Stimulated activated naive CD8-positive, alpha-beta T cell treated with anti-CD3 and anti-CD28 coated beads, Interleukin-15, Interleukin-2, amounts not matched to agents 100 ng/mL and 50 ng/mL, for 24 hours (primary cell): ENCODE results near the gene ASH1L.
"Not testable (repeated sequence)": the region's sequence is repeated elsewhere in the genome, so short reads cannot be mapped to it uniquely, and the experiment has no call there.

Source experiments
- H3K27ac Mint-ChIP-seq: one replicate; pipeline ENCODE4 v1.8.0; 2021; ENCODE audit warnings: mild to moderate bottlenecking, mixed read lengths
- H3K27me3 Mint-ChIP-seq: one replicate; pipeline ENCODE4 v1.8.0; 2021; ENCODE audit warnings: mixed read lengths
- H3K36me3 Mint-ChIP-seq: one replicate; pipeline ENCODE4 v1.8.0; 2021; ENCODE audit warnings: low read depth, mixed read lengths
- H3K4me1 Mint-ChIP-seq: one replicate; pipeline ENCODE4 v1.8.0; 2021; ENCODE audit warnings: low read depth, mixed read lengths
- H3K4me3 Mint-ChIP-seq: one replicate; pipeline ENCODE4 v1.8.0; 2021; ENCODE audit warnings: mild to moderate bottlenecking, mixed read lengths
- H3K9me3 Mint-ChIP-seq: one replicate; pipeline ENCODE4 v1.8.0; 2021; ENCODE audit warnings: mixed read lengths

The ASH1L gene

DNA sequence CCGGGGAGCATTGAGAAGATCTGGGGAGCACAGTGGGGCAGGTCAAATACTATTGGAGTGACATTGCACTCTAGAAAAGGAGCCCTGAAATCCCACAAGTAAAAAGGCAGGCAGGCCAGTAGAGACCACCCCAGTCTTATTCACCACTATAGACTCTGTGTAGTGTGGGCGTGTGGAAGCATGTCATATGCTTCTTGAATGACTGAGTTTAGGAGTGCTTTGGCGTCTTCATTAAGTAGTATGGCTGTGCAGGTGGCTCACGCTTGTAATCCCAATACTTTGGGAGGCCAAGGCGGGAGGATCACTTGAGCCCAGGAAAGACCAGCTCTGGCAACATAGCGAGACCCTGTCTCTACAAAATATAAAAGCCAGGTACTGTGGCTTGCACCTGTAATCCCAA is 21.2 kb upstream of the ASH1L start:
- not testable (repeated sequence) for H3K4me3 Mint-ChIP-seq, H3K4me1 Mint-ChIP-seq, H3K27ac Mint-ChIP-seq, H3K27me3 Mint-ChIP-seq, H3K36me3 Mint-ChIP-seq, H3K9me3 Mint-ChIP-seq

DNA sequence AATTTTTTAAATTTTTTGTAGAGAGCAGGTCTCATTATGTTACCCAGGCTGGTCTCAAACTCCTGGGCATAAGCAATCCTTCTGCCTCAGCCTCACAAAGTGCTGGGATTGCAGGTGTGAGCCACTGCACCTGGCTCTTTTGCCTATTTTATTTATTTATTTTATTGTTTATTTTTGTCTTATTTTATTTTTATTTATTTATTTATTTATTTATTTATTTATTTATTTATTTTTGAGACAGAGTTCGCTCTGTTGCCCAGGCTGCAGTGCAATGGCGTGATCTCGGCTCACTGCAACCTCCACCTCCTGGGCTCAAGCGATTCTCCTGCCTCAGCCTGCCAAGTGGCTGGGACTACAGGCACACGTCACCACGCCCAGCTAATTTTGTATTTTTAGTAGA is 13.0 kb upstream of the ASH1L start:
- peaks cover 15% of the 10 kb centered on the region for H3K36me3 Mint-ChIP-seq
- not testable (repeated sequence) for H3K4me3 Mint-ChIP-seq, H3K4me1 Mint-ChIP-seq, H3K9me3 Mint-ChIP-seq, H3K27ac Mint-ChIP-seq, H3K27me3 Mint-ChIP-seq

DNA sequence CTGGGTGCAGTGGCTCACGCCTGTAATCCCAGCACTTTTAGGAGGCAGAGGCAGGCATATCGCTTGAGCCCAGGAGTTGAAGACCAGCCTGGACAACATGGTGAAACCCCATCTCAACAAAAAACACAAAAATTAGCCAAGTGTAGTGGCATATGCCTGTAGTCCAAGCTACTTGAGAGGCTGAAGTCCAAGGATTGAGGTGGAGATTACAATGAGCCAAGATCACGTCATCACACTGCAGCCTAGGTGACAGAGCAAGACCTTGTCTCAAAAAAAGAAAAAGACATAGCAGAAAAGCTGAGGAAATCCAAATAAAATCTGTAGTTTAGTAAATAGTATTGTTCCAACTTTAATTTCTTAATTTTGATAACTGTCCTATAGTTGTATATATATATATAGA is 11.5 kb upstream of the ASH1L start:
- Mint-ChIP-seq H3K27me3 (no peaks in the 10 kb centered on the region), H3K4me3 (no peak overlapping the region), H3K9me3 (no peaks in the 10 kb centered on the region), H3K27ac (no peak overlapping the region), H3K36me3 (peaks cover 28% of the 10 kb centered on the region), H3K4me1 (peaks cover 20% of the 10 kb centered on the region)

DNA sequence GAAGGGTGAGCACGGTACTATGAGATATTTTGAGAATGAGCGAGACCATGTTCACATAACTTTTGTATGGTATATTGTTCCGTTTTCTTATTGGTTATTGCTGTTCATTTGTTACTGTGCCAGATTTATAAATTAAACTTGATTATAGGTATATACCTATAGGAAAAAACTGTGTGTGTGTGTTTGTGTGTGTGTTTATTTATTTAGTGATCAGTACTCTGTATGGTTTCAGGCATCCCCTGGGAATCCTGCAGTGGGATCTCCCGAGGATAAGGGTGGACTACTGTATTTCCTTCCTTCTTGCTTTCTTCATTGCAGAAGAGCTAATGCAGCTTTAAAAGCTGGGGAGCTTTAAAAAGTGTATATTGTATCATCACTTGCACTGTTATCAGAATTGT is 8.0 kb upstream of the ASH1L start:
- H3K9me3 Mint-ChIP-seq: no peaks in the 10 kb centered on the region
- peaks cover 24% of the 10 kb centered on the region for H3K4me1 Mint-ChIP-seq
- no peak overlapping the region for H3K27ac Mint-ChIP-seq
- peaks cover 34% of the 10 kb centered on the region for H3K36me3 Mint-ChIP-seq
- H3K27me3 Mint-ChIP-seq: no peaks in the 10 kb centered on the region
- H3K4me3 Mint-ChIP-seq: no peak overlapping the region

DNA sequence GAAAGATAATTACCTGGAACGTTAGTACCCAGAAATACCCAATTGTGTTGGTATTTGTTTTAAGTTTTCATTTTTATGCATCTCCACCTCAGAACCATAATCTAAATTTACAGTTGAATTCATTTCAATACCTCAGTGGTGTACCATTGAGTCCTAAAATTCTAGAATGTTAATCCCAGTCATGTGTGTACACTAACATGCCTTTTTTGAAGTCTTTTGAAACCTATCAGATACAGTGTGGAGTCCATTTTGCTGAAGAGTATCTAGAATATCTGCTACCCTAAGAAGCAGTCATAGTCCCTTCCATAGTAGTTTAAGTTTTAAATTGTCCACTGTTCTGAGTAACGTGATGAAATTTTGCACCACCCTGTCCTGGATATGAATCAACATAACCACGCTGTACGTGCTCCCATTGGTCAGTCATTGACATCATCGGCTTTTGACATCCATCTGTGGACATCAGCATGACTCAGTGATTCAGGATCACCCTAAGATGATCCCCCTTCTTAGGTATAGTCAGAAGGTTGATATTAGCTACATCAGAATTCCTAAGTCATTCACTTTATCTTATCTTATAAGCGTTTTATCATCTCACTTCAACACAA is 7.5 kb upstream of the ASH1L start:
- no peaks in the 10 kb centered on the region for H3K27me3 Mint-ChIP-seq
- peaks cover 25% of the 10 kb centered on the region for H3K4me1 Mint-ChIP-seq
- H3K36me3 Mint-ChIP-seq: peaks cover 37% of the 10 kb centered on the region
- no peak overlapping the region for H3K27ac Mint-ChIP-seq
- H3K9me3 Mint-ChIP-seq: no peaks in the 10 kb centered on the region
- H3K4me3 Mint-ChIP-seq: no peak overlapping the region

DNA sequence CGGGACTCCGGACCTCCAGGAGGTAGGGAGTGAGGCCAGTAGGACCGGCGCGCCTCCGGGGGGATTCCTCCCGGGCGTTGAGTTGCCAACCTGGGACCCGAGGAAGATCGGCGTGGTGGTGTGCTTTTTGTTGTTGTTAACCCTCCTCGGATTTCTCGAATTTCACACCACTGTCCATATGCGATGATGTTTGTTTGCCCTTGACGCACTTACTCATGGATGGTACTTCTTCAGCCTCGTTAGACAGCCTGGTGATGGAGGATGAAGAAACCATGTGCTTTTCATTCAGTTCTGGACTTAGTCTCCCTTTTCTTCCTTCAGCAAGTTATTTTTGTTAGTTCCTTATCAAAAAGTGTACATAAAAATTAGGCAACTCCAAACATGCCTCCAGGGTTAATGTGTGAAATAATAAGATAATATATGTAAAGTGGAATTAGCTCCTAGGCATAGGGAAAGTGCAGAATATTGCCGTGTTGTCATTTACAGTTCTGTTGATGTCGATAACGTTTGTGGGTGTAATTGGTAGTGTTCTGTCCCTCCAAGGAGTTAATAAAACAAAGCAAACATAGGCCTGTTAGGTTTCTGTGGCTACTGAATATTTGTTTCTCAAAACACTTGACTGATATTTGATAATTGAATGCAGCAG is 897 bp upstream of the ASH1L start:
- H3K36me3 Mint-ChIP-seq: peaks cover 22% of the 10 kb centered on the region
- H3K9me3 Mint-ChIP-seq, H3K27me3 Mint-ChIP-seq: not testable (repeated sequence)
- H3K27ac Mint-ChIP-seq: peak overlapping the region; percentile 99
- peak overlapping the region; percentile 99 for H3K4me3 Mint-ChIP-seq
- H3K4me1 Mint-ChIP-seq: peaks cover 40% of the 10 kb centered on the region

DNA sequence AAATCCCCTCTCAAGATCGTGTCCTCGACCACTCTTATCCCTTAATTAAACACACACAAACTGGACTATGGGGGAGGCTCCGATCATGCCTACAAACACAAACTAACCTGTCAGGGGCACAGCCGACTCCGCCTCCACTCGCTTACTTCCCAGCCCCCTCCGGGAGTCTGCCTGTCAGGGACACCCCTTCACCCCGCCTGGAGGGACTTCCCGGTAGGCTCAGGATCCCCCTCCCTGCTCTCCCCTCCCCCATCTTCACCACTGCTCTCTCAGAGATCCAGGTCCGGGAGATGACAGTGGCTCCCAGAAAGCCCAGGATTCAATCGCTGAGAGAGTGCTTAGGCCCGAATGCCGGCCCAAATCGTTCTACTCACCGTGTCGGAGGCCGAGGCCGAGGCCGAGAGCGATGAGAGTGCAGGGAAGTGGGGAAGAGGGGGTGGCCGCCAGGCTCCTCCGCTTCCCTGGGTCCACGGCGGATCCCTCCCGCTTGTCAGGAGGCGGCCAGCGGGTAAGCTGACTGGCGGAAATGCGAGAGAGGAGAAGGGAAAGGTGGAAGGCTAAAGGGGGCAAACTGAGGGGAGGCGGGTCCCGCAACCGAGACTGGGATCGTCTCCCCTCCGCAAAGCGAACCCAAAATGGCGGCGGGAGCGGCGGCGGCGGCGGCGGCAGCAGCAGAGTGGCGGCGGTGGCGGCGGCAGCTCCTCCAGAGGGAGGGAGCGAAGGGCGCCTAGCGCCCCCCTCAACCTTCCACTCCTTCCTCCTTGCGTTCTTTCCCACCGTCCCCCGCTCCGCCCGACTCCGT is 623 bp downstream of the ASH1L start:
- not testable (repeated sequence) for H3K27me3 Mint-ChIP-seq, H3K9me3 Mint-ChIP-seq
- peaks cover 47% of the 10 kb centered on the region for H3K4me1 Mint-ChIP-seq
- peaks cover 26% of the 10 kb centered on the region for H3K36me3 Mint-ChIP-seq
- peak overlapping the region; percentile 99 for H3K27ac Mint-ChIP-seq
- peak overlapping the region; percentile 99 for H3K4me3 Mint-ChIP-seq

DNA sequence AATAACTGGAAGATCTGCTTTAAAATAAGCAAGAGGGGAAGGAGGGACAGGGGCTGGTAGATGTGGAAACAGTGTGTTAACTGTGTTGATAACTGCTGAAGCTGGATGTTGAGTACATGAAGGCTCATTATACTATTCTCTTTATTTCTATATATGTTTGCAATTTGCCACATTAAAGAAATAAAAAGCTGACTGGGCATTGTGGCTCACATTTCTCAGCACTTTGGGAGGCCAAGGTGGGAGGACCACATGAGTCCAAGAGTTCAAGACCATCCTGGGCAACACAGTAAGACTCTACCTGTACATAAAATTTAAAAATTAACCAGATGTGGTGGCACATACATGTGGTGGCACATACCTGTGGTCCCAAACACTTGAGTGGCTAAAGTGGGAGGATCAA is 6.7 kb downstream of the ASH1L start:
- H3K4me3 Mint-ChIP-seq: no peak overlapping the region
- H3K27ac Mint-ChIP-seq: no peak overlapping the region
- H3K36me3 Mint-ChIP-seq: peaks cover 19% of the 10 kb centered on the region
- no peaks in the 10 kb centered on the region for H3K27me3 Mint-ChIP-seq
- H3K4me1 Mint-ChIP-seq: peaks cover 52% of the 10 kb centered on the region
- no peaks in the 10 kb centered on the region for H3K9me3 Mint-ChIP-seq

DNA sequence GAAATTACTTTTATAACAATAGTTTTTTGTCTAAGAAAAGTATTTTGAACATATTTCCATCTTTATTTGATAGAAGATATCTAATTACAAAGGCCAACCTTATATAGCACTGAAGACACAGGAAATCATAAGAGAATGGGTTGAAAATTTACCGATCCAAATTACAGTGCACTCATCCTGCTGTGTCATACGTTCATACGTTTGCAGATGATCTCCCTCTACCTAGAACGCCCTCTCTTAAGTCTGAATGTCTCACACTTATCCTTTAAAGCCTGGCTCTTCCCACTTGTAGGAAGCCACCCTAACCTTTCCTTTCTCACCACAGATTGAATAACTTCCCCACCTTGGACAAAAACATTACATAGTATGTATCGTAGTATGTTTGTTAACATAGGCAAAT is 9.3 kb downstream of the ASH1L start:
- H3K27me3 Mint-ChIP-seq: no peaks in the 10 kb centered on the region
- H3K27ac Mint-ChIP-seq: peak overlapping the region; percentile 13
- no peak overlapping the region for H3K4me3 Mint-ChIP-seq
- H3K36me3 Mint-ChIP-seq: peaks cover 20% of the 10 kb centered on the region
- peaks cover 48% of the 10 kb centered on the region for H3K4me1 Mint-ChIP-seq
- no peaks in the 10 kb centered on the region for H3K9me3 Mint-ChIP-seq

DNA sequence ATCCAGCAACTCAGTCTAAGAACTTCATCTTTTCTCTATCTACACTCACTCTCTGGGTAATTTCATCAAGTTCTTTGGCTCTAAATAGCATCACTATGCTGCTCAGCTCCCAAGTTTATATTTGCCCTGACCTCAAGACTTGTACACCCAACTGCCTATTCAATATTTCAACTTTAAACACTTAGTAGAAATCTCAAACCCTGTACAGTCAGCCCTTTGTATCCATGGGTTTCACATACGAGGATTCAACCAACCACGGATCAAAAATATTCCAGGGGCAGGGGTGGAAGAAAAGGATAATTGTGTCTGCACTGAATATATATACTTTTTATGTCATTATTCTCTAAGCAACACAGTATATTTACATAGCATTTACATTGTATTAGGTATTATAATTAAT is 13.9 kb downstream of the ASH1L start:
- Mint-ChIP-seq H3K36me3 (peaks cover 11% of the 10 kb centered on the region), H3K4me3 (no peak overlapping the region), H3K4me1 (peaks cover 46% of the 10 kb centered on the region), H3K9me3 (no peaks in the 10 kb centered on the region), H3K27ac (no peak overlapping the region), H3K27me3 (no peaks in the 10 kb centered on the region)

DNA sequence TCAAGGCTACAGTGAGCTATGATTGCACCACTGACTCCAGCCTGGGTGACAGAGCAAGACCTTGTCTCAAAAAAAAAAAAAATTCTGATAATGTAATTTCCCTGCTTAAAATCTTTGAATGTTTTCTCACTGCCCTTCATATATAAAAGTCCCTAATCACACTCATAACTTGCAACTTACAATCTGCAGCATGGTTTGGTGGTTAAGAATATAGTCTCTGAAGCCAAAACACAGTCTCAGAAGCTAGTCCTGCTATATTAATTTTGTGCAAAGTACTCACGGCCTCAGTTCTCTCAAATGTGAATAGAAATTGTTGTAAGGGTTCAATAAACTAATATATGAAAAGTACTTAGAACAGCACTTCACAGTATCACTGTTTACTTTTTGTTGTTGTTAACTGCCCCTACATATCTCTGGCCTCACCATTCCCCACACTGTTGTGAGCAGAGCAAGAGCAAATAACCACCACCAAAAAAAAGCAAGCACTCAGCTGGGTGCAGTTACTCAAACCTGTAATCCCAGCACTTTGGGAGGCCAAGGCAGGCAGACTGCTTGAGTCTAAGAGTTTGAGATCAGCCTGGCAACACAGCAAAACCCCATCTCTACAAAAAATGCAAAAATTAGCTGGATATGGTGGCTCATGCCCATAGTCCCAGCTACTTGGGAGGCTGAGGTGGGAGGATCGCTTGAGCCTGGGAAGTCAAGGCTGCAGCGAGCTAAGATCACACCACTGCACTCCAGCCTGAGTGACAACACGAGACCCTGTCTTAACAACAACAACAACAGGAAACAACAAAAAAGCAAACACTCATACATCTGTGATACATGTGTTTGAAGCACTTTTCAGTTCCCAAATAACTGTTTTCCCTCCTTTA is 22.4 kb downstream of the ASH1L start:
- peaks cover 8% of the 10 kb centered on the region for H3K36me3 Mint-ChIP-seq
- no peaks in the 10 kb centered on the region for H3K9me3 Mint-ChIP-seq
- no peaks in the 10 kb centered on the region for H3K27me3 Mint-ChIP-seq
- H3K4me1 Mint-ChIP-seq: peaks cover 63% of the 10 kb centered on the region
- H3K4me3 Mint-ChIP-seq: no peak overlapping the region
- peak overlapping the region; percentile 83 for H3K27ac Mint-ChIP-seq

DNA sequence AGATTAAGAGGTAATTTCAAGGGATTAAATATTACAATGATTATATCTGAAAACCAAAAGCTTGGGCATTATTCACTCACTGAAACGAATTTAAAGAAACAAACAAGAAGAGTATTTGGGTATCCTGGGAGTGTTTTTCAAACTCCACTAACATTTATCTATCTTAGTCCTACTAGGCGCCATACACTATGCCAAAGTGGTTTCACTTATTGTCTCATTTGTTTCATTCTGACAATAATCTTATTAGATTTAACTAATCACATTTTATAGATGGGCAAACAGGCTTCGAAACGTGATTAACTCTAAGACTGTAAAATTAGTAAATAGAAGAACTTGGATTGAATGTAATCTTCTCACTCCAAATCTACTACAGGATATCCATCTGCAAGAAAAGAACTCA is 25.4 kb downstream of the ASH1L start:
- Mint-ChIP-seq H3K4me1 (peaks cover 76% of the 10 kb centered on the region), H3K36me3 (peaks cover 26% of the 10 kb centered on the region), H3K27ac (peak overlapping the region; percentile 92), H3K27me3 (no peaks in the 10 kb centered on the region), H3K9me3 (peaks cover 3% of the 10 kb centered on the region), H3K4me3 (no peak overlapping the region)

DNA sequence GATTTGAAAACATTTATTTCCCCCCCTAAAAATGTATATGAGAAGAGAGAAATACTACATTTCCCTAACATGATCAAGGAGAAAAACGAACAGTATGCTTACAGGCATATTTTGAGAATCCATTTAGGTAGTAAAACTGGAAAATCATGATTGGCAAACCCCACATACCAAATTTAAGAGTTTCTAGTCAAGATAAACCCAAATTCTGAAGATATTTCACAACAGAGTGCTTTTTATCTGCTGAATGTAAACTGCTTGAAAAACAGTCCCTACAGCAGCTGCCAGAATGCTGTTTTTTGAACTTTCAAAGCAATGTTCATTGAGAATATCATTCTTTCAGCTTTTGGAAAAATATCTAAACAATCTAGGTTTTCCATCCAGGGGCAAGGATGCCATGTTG is 31.0 kb downstream of the ASH1L start:
- H3K27ac Mint-ChIP-seq: no peak overlapping the region
- H3K4me1 Mint-ChIP-seq: peaks cover 57% of the 10 kb centered on the region
- H3K27me3 Mint-ChIP-seq: no peaks in the 10 kb centered on the region
- H3K9me3 Mint-ChIP-seq: peaks cover 3% of the 10 kb centered on the region
- H3K4me3 Mint-ChIP-seq: no peak overlapping the region
- peaks cover 28% of the 10 kb centered on the region for H3K36me3 Mint-ChIP-seq

DNA sequence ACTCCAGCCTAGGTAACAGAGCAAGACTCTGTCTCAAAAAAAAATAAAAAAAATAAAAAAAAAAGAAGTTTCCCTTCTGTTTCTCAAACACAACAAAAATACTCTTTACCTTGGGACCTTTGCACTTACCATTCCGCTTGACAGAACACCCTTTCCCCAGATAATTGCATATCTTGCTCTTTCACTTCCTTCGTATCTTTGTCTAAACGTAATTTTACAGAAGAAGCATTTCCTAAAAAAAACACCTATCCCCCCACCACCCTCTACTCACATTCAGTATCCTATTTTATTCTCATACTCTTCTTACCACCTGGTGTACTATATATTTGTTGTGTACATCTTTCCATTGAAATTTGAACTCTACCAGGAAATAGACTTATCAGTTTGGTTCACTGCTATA is 32.7 kb downstream of the ASH1L start:
- peaks cover 28% of the 10 kb centered on the region for H3K36me3 Mint-ChIP-seq
- H3K4me1 Mint-ChIP-seq: peaks cover 47% of the 10 kb centered on the region
- no peaks in the 10 kb centered on the region for H3K27me3 Mint-ChIP-seq
- H3K9me3 Mint-ChIP-seq: peaks cover 3% of the 10 kb centered on the region
- H3K27ac Mint-ChIP-seq: peak overlapping the region; percentile 13
- H3K4me3 Mint-ChIP-seq: no peak overlapping the region

DNA sequence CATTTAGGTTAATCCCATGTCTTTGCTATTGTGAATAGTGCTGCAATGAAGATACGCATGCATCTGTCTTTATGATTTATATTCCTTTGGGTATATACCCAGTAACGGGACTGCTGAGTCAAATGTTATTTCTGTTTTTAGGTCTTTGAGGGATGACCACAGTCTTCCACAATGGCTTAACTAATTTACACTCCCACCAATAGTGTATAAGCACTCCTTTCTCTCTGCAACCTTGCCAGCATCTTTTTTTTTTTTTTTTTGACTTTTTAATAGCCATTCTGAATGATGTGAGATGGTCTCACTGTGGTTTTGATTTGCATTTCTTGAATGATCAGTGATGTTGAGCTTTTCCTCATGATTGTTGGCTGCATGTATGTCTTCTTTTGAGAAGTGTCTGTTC is 33.5 kb downstream of the ASH1L start:
- H3K4me3 Mint-ChIP-seq: peak overlapping the region; percentile 15

More for the DNA sequence above, 33.5 kb downstream of the ASH1L start:
- H3K27me3 Mint-ChIP-seq: no peaks in the 10 kb centered on the region
- peaks cover 21% of the 10 kb centered on the region for H3K36me3 Mint-ChIP-seq
- peaks cover 45% of the 10 kb centered on the region for H3K4me1 Mint-ChIP-seq
- H3K9me3 Mint-ChIP-seq: peaks cover 3% of the 10 kb centered on the region
- no peak overlapping the region for H3K27ac Mint-ChIP-seq
